ENCODE results near the gene TTC23. TPM values are rescaled to one million over a fixed set of nuclear protein-coding genes. Genes with fewer than 3 reads are reported as not detected.

TTC23 gene
- total RNA-seq, 1 donor from 2014 or later, result 10.0 TPM

DNA sequence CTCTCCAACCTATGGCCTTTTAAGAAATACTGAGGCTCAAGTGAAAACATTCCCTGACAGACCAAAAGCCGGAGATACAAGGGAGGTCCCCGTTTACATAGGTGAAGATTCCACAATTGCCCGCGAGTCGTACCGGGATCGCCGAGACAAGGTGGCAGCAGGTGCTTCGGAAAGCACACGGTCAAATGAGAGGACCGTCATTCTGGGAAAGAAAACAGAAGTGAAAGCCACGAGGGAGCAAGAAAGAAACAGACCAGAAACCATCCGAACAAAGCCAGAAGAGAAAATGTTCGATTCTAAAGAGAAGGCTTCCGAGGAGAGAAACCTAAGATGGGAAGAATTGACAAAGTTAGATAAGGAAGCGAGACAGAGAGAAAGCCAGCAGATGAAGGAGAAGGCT, 119.7 kb downstream of the TTC23 start:
- FAIRE-seq, result no peak
- TF ChIP-seq, protein P1, sequence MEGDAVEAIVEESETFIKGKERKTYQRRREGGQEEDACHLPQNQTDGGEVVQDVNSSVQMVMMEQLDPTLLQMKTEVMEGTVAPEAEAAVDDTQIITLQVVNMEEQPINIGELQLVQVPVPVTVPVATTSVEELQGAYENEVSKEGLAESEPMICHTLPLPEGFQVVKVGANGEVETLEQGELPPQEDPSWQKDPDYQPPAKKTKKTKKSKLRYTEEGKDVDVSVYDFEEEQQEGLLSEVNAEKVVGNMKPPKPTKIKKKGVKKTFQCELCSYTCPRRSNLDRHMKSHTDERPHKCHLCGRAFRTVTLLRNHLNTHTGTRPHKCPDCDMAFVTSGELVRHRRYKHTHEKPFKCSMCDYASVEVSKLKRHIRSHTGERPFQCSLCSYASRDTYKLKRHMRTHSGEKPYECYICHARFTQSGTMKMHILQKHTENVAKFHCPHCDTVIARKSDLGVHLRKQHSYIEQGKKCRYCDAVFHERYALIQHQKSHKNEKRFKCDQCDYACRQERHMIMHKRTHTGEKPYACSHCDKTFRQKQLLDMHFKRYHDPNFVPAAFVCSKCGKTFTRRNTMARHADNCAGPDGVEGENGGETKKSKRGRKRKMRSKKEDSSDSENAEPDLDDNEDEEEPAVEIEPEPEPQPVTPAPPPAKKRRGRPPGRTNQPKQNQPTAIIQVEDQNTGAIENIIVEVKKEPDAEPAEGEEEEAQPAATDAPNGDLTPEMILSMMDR (IDR thresholded peaks at IDR 0.05; ENCODE audit: insufficient read depth, low read length, severe bottlenecking), result no peak
- Histone ChIP-seq H3K4me3 (ENCODE audit: low read depth, low read length) (no peak overlapping the region), H3K27me3 (ENCODE audit: control insufficient read depth, insufficient read depth, low read length) (no peaks in the 10 kb centered on the region), H3K36me3 (ENCODE audit: control insufficient read depth, insufficient read depth, low read length) (peaks cover 1% of the 10 kb centered on the region)
- no peak for DNase-seq (ENCODE audit: low read depth)

DNA sequence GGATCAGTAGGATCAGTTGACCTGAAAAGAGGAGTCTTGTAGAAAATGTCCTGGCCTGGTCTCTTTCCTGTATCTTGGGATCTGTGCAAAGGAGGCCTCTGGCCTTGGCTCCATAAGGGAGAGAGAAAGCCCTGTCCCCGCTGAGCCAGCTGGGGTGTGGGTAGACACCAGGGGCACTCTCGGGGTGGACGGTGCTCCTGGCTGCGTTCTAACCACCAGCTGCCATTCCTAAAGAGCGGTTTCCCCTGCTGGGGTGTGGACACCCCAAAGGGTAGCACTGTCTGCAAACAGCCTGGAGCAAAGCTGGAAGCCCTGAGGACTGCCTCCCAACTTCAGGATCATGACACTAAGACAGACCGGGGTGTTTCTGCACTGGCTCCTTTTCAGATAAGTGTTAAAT, 121.0 kb downstream of the TTC23 start:
- no peak for FAIRE-seq
- H3K4me3 ChIP-seq (ENCODE audit: low read depth, low read length), result no peak overlapping the region
- no peak for DNase-seq (ENCODE audit: low read depth)
- peaks cover 1% of the 10 kb centered on the region for H3K36me3 ChIP-seq (ENCODE audit: control insufficient read depth, insufficient read depth, low read length)
- no peaks in the 10 kb centered on the region for H3K27me3 ChIP-seq (ENCODE audit: control insufficient read depth, insufficient read depth, low read length)
- TF ChIP-seq, protein P1 (IDR thresholded peaks at IDR 0.05; ENCODE audit: insufficient read depth, low read length, severe bottlenecking), result no peak

DNA sequence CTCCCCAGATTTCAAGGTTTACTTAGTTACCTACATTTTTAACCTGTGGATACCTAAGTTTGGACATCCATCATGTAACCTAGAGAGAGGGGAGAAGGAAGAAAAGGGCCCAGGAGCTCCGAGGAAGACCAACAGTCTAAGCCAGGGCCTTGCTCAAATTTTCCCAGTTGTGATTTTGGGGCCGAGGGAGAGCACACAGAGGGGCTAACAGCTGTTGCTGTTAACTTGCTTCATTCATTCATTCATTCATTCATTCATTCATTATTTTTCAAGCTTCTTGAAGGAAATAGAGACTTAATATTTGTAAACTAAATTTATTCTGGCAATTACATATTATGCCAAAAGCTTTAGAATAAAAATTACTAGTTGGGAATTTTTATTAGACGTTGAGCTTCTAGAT, 121.6 kb downstream of the TTC23 start:
- Histone ChIP-seq H3K4me3 (ENCODE audit: low read depth, low read length) (no peak overlapping the region), H3K36me3 (ENCODE audit: control insufficient read depth, insufficient read depth, low read length) (peaks cover 1% of the 10 kb centered on the region), H3K27me3 (ENCODE audit: control insufficient read depth, insufficient read depth, low read length) (no peaks in the 10 kb centered on the region)
- no peak for FAIRE-seq
- DNase-seq (ENCODE audit: low read depth), result no peak
- TF ChIP-seq, protein P1 (IDR thresholded peaks at IDR 0.05; ENCODE audit: insufficient read depth, low read length, severe bottlenecking), result no peak

DNA sequence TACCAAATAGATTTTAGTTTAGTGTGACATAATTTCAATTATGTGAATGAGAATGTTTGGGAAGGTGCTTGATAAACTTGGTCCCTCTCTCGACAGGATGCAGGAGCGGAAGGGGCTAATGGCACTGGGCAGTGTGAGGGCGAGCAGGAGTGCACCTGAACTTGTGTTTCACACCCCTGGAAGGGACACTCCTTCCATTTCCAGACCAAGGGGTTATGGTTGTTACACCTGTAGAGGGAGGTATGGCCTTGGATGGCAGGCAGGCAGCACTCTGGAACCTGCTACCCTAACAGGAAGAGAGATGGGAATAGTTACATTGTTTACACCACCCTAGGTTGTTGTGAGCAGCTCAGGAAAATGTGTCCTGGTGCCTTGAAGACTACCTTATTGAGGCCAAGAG, 122.5 kb downstream of the TTC23 start:
- TF ChIP-seq, protein P1 (IDR thresholded peaks at IDR 0.05; ENCODE audit: insufficient read depth, low read length, severe bottlenecking), result no peak
- H3K4me3 ChIP-seq (ENCODE audit: low read depth, low read length), result no peak overlapping the region
- FAIRE-seq (peak; percentile 28), DNase-seq (ENCODE audit: low read depth) (no peak)
- H3K27me3 ChIP-seq (ENCODE audit: control insufficient read depth, insufficient read depth, low read length), result no peaks in the 10 kb centered on the region
- peaks cover 1% of the 10 kb centered on the region for H3K36me3 ChIP-seq (ENCODE audit: control insufficient read depth, insufficient read depth, low read length)

DNA sequence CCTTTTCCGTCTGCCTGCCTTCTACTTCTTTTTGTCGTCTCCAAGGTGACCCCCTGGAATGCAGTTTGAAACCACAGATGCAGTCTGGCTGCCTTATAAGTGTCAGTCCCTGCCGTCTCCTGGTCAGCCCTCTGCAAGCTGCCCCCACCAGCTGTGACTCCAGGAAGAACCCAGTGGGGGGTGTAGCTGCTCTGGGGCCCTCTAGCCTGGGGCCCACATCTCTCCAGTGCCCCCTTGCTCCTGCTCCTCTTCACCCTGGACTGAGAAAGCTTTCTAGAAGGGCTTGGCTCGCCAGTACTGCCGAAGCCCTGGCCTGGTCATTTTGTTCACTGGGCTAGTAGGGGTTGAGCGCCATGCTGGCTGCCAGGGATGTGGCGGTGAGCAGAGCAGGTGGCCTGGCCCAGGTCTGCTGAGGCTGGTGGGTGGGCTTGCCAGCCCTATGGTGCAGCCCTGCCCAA, 123.2 kb downstream of the TTC23 start:
- Histone ChIP-seq H3K27me3 (ENCODE audit: control insufficient read depth, insufficient read depth, low read length) (no peaks in the 10 kb centered on the region), H3K4me3 (ENCODE audit: low read depth, low read length) (no peak overlapping the region), H3K36me3 (ENCODE audit: control insufficient read depth, insufficient read depth, low read length) (peaks cover 1% of the 10 kb centered on the region)
- no peak for FAIRE-seq
- DNase-seq (ENCODE audit: low read depth), result no peak
- TF ChIP-seq, protein P1 (IDR thresholded peaks at IDR 0.05; ENCODE audit: insufficient read depth, low read length, severe bottlenecking), result no peak
